ENCODE results near the gene TOM1L2. TPM values are rescaled to one million over a fixed set of nuclear protein-coding genes. Genes with fewer than 3 reads are reported as not detected.

The TOM1L2 gene
- total RNA-seq, 3 donors from 2014 or later = 67.8 to 101 (median 87.7) TPM

DNA sequence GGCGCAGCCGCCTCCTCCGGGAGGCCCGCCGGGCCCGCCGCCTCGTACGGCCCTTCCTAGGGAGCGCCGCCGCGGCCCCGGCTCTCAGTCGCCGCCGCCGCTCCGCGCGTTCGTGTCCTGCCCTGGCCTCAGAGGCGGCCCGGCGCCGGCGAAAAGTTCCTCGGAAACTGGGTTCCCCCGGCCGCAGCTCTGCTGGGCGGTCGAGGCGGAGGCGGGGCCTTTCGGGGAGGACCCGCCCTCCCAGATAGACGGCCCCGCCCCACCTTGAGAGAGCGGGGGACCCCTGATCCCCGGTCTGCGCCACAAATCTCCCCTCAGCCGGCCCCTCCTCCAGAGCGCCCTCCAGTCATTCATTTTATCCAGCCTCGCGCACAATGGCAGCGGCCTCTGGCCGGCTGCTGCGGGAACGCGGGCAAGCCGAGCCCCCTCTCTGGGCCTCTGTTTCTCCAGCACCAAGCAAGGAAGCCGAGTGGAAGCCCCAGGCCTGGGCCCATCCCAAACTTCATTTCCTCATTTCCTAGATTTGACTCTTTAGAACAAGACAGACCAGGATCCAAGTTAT, 135.3 kb downstream of the TOM1L2 start, which contains the start of gene SREBF1:
TSS of gene SREBF1 (minus strand) at position 169 of the 562 bp plus-strand sequence. CDS start 169 bp downstream, outside the sequence.
- peak; percentile 74 to 84 (median 84) for DNase-seq
- peaks cover 65% of the 10 kb centered on the region for H3K4me1 ChIP-seq (ENCODE audit: low read depth)
- peak; percentile 49 for ATAC-seq
- TF ChIP-seq, protein P1, sequence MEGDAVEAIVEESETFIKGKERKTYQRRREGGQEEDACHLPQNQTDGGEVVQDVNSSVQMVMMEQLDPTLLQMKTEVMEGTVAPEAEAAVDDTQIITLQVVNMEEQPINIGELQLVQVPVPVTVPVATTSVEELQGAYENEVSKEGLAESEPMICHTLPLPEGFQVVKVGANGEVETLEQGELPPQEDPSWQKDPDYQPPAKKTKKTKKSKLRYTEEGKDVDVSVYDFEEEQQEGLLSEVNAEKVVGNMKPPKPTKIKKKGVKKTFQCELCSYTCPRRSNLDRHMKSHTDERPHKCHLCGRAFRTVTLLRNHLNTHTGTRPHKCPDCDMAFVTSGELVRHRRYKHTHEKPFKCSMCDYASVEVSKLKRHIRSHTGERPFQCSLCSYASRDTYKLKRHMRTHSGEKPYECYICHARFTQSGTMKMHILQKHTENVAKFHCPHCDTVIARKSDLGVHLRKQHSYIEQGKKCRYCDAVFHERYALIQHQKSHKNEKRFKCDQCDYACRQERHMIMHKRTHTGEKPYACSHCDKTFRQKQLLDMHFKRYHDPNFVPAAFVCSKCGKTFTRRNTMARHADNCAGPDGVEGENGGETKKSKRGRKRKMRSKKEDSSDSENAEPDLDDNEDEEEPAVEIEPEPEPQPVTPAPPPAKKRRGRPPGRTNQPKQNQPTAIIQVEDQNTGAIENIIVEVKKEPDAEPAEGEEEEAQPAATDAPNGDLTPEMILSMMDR (IDR thresholded peaks at IDR 0.05) = no peak
- no peaks in the 10 kb centered on the region for H3K9me3 ChIP-seq
- H3K4me3 ChIP-seq = peak within 1 kb of the TSS; percentile 89
- intact Hi-C loops (cut with DNase I, micrococcal nuclease) = no loop called here
- H3K36me3 ChIP-seq (ENCODE audit: low read depth) = no peaks in the 10 kb centered on the region

DNA sequence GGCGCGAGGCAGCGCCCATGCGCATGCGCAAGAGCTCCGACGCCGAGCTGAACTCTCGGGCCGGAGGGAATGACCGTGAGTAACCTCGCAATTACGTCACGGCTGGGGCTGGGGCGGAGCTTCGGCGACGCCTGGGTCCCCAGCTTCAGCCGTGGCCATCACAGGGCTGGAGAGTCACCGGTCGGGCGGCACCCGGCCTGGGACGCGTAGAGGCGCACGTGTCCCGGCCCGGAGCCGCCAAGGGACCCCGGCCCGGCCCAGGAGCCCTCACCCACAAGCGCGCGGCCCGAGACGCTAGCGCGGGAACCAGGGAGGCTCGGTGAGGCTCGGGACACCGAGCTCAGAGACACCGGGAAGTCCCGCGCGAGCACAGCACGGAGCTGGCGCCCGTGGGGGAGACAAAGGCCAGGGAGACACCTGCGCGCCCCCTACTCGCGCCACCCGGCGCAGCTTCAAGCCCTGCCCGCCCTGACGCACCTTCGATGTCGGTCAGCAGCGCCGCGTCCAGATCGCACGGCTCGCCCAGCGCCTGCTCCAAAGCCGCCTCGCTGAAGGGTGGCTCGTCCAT, 135.9 kb downstream of the TOM1L2 start:
- Histone ChIP-seq H3K36me3 (ENCODE audit: low read depth) (no peaks in the 10 kb centered on the region), H3K4me1 (ENCODE audit: low read depth) (peaks cover 66% of the 10 kb centered on the region), H3K9me3 (no peaks in the 10 kb centered on the region), H3K4me3 (peak overlapping the region; percentile 89)
- TF ChIP-seq, protein P1 (IDR thresholded peaks at IDR 0.05) = no peak
- ATAC-seq (peak; percentile 77), DNase-seq (peak; percentile 98 to 99 (median 98))
- intact Hi-C loops (cut with DNase I, micrococcal nuclease) = no loop called here

DNA sequence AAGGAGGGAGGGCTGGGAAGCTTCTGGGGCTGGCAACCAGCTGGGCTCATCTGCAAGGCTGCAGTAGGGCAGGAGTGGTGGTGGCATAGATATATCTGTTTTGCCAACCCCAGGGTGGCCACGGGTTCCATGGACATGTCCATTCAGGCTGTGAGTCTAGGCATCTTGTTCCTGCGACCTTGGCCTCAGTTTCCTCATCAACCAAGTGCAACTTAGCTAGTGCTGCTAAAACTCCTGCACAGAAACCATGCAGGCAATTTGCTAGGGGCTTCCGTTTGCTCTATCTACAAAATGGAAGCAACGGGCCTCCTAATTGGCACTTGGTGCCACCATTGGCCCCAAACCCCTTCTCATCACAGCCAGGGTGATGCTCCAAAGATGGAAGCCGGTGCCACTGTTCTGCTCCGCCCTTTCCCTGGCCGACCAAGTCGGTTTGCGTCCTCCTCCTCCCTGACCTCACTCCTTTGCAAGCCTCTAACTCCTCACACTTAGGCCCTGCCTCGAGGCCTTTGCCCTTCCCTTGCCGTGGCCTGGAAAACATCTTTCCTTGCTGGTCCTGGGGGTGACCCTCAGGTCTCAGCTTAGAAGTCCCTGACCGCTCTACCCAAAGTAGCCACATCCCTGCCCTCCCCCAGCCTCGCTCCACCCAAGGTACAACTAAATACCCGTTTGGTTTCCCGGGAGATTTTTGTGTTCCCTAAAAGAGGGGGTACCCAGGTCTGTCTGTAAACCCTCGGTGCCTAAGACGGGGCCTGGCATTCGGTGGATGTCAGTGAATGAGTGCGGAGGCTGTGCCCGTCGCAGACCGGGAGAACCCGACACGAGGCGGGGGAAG, 136.6 kb downstream of the TOM1L2 start:
- intact Hi-C loops (cut with DNase I, micrococcal nuclease) = no loop called here
- no peak for ATAC-seq
- peaks cover 66% of the 10 kb centered on the region for H3K4me1 ChIP-seq (ENCODE audit: low read depth)
- H3K4me3 ChIP-seq = peak overlapping the region; percentile 89
- TF ChIP-seq, protein P1 (IDR thresholded peaks at IDR 0.05) = no peak
- peak in 1 of 3 donors; percentile 48 for DNase-seq
- no peaks in the 10 kb centered on the region for H3K36me3 ChIP-seq (ENCODE audit: low read depth)
- H3K9me3 ChIP-seq = no peaks in the 10 kb centered on the region

DNA sequence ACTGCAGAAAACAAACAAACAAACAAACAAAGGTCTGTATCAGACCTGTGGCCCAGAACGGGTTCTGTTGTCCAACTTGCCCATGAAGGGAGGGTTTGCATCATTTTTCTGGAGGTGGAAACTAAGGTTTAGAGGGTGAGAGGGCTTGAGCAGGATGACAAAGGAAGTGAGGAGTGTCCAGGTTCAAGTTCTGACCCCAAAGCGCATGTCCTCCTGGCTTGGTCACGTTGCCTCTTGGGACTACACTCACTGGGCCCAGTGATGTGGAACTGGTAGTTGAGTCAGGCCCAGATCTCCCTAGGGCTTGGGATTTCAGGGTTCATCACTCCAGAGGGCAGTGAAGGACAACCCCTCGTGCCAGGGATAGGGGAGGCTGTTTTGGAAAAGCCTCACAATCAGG, 137.2 kb downstream of the TOM1L2 start:
- DNase-seq (no peak), ATAC-seq (no peak)
- H3K36me3 ChIP-seq (ENCODE audit: low read depth) = no peaks in the 10 kb centered on the region
- H3K4me3 ChIP-seq = no peak overlapping the region
- intact Hi-C loops (cut with DNase I, micrococcal nuclease) = no loop called here
- TF ChIP-seq, protein P1 (IDR thresholded peaks at IDR 0.05) = no peak
- H3K9me3 ChIP-seq = no peaks in the 10 kb centered on the region
- peaks cover 64% of the 10 kb centered on the region for H3K4me1 ChIP-seq (ENCODE audit: low read depth)

DNA sequence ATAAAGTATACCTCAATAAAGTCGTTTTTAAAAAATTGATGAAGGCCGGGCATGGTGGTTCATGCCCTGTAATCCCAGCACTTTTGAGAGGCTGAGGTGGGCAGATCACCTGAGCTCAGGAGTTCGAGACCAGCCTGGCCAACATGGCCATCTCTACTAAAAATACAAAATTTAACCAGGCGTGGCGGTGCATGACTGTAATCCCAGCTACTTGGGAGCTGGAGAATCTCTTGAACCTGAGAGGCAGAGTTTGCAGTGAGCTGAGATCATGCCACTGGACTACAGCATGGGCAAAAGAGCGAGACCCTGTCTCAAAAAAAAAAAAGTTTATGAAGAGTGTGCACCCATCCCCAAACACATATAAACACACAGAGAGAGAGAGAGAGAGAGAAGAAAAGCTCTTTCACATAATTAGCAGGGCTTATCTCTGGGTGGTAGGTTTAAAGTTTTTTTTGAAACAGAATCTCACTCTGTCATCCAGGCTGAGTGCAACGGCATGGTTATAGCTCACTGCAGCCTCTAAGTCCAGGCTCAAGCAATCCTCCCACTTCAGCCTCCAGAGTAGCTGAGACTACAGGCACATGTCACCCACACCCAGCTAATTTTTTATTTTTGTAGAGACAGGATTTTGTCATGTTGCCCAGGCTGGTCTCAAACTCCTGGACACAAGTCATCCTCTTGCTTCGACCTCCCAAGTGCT, 138.4 kb downstream of the TOM1L2 start:
- intact Hi-C loops (cut with DNase I, micrococcal nuclease) = no loop called here

More for the DNA sequence above, 138.4 kb downstream of the TOM1L2 start:
- Histone ChIP-seq H3K4me3 (no peak overlapping the region), H3K9me3 (no peaks in the 10 kb centered on the region), H3K36me3 (ENCODE audit: low read depth) (no peaks in the 10 kb centered on the region), H3K4me1 (ENCODE audit: low read depth) (peaks cover 55% of the 10 kb centered on the region)
- DNase-seq (no peak), ATAC-seq (no peak)
- TF ChIP-seq, protein P1 (IDR thresholded peaks at IDR 0.05) = no peak

Measured in mucosa of descending colon (tissue), 3 donors.